Measurements from ENCODE around the gene MLYCD.

The MLYCD gene

DNA sequence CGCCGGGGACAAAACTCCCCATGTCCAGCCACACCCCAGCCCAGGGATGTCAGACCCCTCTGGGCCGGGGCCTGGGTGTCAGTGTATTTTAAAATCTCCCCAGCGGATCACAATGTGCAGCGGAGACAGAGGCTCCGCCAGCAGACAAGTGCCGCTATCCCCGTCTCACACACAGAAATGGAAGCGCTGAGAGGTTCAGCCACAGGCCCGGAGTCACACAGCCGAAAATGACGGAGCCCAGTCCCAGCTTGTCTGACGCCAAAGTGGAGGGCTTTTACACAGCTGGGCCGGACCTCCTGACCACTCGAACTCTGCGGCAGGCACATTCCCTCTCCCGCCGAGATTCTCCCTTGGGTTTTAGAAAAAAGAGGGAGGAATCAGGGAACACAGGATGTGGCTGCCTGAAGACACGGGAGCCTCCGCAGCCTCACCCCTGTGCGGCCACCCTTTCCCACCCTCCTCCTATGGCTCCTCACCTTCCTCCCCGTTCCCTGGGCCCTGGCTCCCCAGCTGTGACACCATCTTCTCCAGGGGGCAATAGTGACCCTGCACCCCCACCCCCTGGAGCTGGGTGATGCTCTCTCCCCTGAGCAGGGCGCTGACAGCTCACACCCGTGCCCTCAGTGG lies 47.4 kb downstream of the MLYCD start:
- Histone ChIP-seq H3F3A (ENCODE audit: insufficient read depth, low read length) (no peaks in the 10 kb centered on the region), H3K4me2 (ENCODE audit: low read length) (no peak overlapping the region), H2AFZ (ENCODE audit: low read length) (no peak overlapping the region), H3K79me2 (ENCODE audit: insufficient read depth, low read length) (no peaks in the 10 kb centered on the region), H3K9me3 (ENCODE audit: low read length) (no peaks in the 10 kb centered on the region), H4K20me1 (ENCODE audit: insufficient read depth, low read length) (no peaks in the 10 kb centered on the region), H3K4me1 (ENCODE audit: insufficient read depth, low read length, severe bottlenecking) (no peaks in the 10 kb centered on the region), H3K36me3 (ENCODE audit: insufficient read depth, low read length) (no peaks in the 10 kb centered on the region), H3K9me2 (ENCODE audit: low read depth, low read length) (no peaks in the 10 kb centered on the region), H3K27ac (ENCODE audit: low read depth, low read length, poor library complexity, severe bottlenecking) (no peak overlapping the region), H3K27me3 (ENCODE audit: insufficient read depth, low read length) (no peaks in the 10 kb centered on the region), H3K9ac (ENCODE audit: low read length) (no peak overlapping the region), H3K4me3 (ENCODE audit: low read depth, low read length, poor library complexity, severe bottlenecking) (no peak overlapping the region)
- no peak for TF ChIP-seq EZH2 (IDR thresholded peaks at IDR 0.05; ENCODE audit: borderline replicate concordance, low read length)
- TF ChIP-seq, protein P1, sequence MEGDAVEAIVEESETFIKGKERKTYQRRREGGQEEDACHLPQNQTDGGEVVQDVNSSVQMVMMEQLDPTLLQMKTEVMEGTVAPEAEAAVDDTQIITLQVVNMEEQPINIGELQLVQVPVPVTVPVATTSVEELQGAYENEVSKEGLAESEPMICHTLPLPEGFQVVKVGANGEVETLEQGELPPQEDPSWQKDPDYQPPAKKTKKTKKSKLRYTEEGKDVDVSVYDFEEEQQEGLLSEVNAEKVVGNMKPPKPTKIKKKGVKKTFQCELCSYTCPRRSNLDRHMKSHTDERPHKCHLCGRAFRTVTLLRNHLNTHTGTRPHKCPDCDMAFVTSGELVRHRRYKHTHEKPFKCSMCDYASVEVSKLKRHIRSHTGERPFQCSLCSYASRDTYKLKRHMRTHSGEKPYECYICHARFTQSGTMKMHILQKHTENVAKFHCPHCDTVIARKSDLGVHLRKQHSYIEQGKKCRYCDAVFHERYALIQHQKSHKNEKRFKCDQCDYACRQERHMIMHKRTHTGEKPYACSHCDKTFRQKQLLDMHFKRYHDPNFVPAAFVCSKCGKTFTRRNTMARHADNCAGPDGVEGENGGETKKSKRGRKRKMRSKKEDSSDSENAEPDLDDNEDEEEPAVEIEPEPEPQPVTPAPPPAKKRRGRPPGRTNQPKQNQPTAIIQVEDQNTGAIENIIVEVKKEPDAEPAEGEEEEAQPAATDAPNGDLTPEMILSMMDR (IDR thresholded peaks at IDR 0.05; ENCODE audit: low read length) = no peak

DNA sequence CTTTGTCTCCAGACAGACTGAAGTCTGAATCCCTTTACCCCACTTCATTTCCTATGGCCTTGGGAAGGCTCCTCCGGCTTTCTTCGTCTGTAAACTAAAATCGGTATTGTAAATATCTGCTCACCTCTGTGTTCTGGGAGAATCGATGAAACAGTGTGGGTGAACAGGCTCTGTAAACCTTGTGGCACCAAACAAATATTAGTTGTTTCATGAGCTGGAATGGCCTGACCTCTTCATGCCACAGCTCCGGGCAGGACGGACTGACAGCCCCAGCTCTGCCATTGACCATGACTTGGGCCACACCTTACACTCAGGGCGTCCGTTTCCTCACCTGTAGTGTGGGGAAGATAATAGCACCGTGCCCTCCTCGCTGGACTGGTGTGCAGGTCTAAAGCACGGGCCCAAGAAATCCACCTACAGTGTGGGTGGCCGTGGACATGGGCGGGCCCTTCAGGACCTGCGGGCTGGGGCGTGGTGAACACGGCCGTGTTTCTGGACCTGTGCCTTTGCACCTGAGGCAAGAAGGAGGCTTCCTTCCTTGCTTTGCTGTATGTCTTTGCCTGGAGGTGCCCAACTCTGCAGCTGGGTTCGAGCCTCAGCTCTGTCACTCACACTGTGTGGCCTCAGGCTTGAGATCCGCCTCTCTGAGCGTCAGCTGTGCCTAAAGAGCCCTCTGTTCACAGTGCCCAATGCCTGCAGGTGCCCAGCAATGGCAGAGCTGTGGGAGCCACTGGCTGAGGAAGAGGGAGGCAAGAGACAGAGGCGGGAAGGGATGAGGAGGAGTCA lies 48.1 kb downstream of the MLYCD start:
- no peak overlapping the region for H2AFZ ChIP-seq (ENCODE audit: low read length)
- H3K9me2 ChIP-seq (ENCODE audit: low read depth, low read length) = no peaks in the 10 kb centered on the region
- H3K36me3 ChIP-seq (ENCODE audit: insufficient read depth, low read length) = no peaks in the 10 kb centered on the region
- no peak overlapping the region for H3K9ac ChIP-seq (ENCODE audit: low read length)
- H3K27ac ChIP-seq (ENCODE audit: low read depth, low read length, poor library complexity, severe bottlenecking) = no peak overlapping the region
- TF ChIP-seq, protein P1 (IDR thresholded peaks at IDR 0.05; ENCODE audit: low read length) = no peak
- no peak for TF ChIP-seq EZH2 (IDR thresholded peaks at IDR 0.05; ENCODE audit: borderline replicate concordance, low read length)
- no peaks in the 10 kb centered on the region for H3K27me3 ChIP-seq (ENCODE audit: insufficient read depth, low read length)
- H3K9me3 ChIP-seq (ENCODE audit: low read length) = no peaks in the 10 kb centered on the region
- H3K79me2 ChIP-seq (ENCODE audit: insufficient read depth, low read length) = no peaks in the 10 kb centered on the region
- H3K4me1 ChIP-seq (ENCODE audit: insufficient read depth, low read length, severe bottlenecking) = no peaks in the 10 kb centered on the region
- no peak overlapping the region for H3K4me3 ChIP-seq (ENCODE audit: low read depth, low read length, poor library complexity, severe bottlenecking)
- no peak overlapping the region for H3K4me2 ChIP-seq (ENCODE audit: low read length)
- no peaks in the 10 kb centered on the region for H4K20me1 ChIP-seq (ENCODE audit: insufficient read depth, low read length)
- no peaks in the 10 kb centered on the region for H3F3A ChIP-seq (ENCODE audit: insufficient read depth, low read length)

DNA sequence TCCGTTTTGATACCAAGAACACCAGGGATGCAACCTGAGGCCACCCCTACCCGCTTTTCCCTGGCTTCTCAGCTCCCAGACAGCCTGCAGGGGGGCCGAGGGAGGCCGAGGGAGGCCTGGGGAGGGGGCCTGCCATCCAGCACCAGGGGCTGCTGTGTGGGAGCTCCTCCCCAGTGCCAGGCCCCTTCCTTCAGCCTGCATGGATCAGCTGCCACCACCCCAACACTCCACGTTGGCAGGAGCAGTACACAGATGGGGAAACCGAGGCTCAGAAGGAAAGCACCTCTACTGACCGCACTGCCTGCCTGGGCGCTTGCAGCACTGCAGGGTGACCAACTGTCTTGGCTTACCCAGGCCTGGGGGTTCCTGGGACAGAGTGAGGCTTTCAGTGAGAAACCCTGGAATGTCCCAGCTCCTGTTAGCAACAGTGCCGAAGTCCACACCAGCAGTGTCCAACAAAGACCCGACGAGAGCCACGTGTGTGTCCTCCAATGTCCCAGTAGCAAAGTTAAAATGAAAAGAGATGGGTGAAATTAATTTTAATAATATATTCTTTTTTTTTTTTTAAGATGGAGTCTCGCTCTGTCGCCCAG lies 48.8 kb downstream of the MLYCD start:
- Histone ChIP-seq H3K79me2 (ENCODE audit: insufficient read depth, low read length) (no peaks in the 10 kb centered on the region), H3K4me3 (ENCODE audit: low read depth, low read length, poor library complexity, severe bottlenecking) (no peak overlapping the region), H3K36me3 (ENCODE audit: insufficient read depth, low read length) (no peaks in the 10 kb centered on the region), H3K4me2 (ENCODE audit: low read length) (no peak overlapping the region), H3K4me1 (ENCODE audit: insufficient read depth, low read length, severe bottlenecking) (no peaks in the 10 kb centered on the region), H3K9me2 (ENCODE audit: low read depth, low read length) (no peaks in the 10 kb centered on the region), H3K27me3 (ENCODE audit: insufficient read depth, low read length) (no peaks in the 10 kb centered on the region), H2AFZ (ENCODE audit: low read length) (no peak overlapping the region), H4K20me1 (ENCODE audit: insufficient read depth, low read length) (no peaks in the 10 kb centered on the region), H3F3A (ENCODE audit: insufficient read depth, low read length) (no peaks in the 10 kb centered on the region), H3K9me3 (ENCODE audit: low read length) (no peaks in the 10 kb centered on the region), H3K9ac (ENCODE audit: low read length) (no peak overlapping the region), H3K27ac (ENCODE audit: low read depth, low read length, poor library complexity, severe bottlenecking) (no peak overlapping the region)
- TF ChIP-seq, protein P1 (IDR thresholded peaks at IDR 0.05; ENCODE audit: low read length) = no peak
- no peak for TF ChIP-seq EZH2 (IDR thresholded peaks at IDR 0.05; ENCODE audit: borderline replicate concordance, low read length)
